ENCODE results near the gene WWOX. TPM values are rescaled to one million over a fixed set of nuclear protein-coding genes. Genes with fewer than 3 reads are reported as not detected.

WWOX gene
- total and polyA plus RNA-seq, 2 of the 13 experiments (the other 11 are each of a cell fraction or from before 2014, with no cell fraction given) = 9.1 to 37.4 TPM

DNA sequence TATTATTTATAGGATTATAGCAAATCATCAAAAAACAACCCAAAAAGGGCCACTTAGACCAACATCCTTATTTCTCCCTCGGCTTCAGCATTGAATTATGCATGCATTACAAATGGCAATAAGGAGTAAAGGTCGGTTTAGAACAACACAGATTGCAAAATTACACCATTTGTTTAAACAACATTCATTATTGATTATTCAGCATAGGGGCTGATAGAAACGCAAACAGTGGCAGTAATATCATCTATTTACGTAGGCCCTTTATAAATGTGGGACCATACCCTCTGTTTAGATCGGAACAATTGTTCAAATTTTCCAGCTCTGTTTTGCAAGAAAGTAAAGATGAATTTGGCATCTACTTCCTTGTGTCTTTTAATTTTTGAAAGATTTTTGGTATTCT is 153.3 kb downstream of the WWOX start (continued):
- TF ChIP-seq, protein P1, sequence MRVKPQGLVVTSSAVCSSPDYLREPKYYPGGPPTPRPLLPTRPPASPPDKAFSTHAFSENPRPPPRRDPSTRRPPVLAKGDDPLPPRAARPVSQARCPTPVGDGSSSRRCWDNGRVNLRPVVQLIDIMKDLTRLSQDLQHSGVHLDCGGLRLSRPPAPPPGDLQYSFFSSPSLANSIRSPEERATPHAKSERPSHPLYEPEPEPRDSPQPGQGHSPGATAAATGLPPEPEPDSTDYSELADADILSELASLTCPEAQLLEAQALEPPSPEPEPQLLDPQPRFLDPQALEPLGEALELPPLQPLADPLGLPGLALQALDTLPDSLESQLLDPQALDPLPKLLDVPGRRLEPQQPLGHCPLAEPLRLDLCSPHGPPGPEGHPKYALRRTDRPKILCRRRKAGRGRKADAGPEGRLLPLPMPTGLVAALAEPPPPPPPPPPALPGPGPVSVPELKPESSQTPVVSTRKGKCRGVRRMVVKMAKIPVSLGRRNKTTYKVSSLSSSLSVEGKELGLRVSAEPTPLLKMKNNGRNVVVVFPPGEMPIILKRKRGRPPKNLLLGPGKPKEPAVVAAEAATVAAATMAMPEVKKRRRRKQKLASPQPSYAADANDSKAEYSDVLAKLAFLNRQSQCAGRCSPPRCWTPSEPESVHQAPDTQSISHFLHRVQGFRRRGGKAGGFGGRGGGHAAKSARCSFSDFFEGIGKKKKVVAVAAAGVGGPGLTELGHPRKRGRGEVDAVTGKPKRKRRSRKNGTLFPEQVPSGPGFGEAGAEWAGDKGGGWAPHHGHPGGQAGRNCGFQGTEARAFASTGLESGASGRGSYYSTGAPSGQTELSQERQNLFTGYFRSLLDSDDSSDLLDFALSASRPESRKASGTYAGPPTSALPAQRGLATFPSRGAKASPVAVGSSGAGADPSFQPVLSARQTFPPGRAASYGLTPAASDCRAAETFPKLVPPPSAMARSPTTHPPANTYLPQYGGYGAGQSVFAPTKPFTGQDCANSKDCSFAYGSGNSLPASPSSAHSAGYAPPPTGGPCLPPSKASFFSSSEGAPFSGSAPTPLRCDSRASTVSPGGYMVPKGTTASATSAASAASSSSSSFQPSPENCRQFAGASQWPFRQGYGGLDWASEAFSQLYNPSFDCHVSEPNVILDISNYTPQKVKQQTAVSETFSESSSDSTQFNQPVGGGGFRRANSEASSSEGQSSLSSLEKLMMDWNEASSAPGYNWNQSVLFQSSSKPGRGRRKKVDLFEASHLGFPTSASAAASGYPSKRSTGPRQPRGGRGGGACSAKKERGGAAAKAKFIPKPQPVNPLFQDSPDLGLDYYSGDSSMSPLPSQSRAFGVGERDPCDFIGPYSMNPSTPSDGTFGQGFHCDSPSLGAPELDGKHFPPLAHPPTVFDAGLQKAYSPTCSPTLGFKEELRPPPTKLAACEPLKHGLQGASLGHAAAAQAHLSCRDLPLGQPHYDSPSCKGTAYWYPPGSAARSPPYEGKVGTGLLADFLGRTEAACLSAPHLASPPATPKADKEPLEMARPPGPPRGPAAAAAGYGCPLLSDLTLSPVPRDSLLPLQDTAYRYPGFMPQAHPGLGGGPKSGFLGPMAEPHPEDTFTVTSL (CRISPR knock-in tag; IDR thresholded peaks at IDR 0.05; ENCODE audit: borderline replicate concordance) = peak; percentile 93
- TF ChIP-seq NRL (CRISPR knock-in tag; IDR thresholded peaks at IDR 0.05; ENCODE audit: borderline replicate concordance) = no peak
- TF ChIP-seq HDAC6 (IDR thresholded peaks at IDR 0.05; ENCODE audit: low read depth, low read length) = no peak
- TF ChIP-seq PLRG1 (conservative IDR thresholded peaks at IDR 0.05) = no peak
- TF ChIP-seq ZNF724P (CRISPR knock-in tag; IDR thresholded peaks at IDR 0.05; ENCODE audit: borderline replicate concordance) = no peak
- no peak for TF ChIP-seq TGIF2 (CRISPR knock-in tag; IDR thresholded peaks at IDR 0.05)
- TF ChIP-seq ZNF432 (CRISPR knock-in tag; IDR thresholded peaks at IDR 0.05; ENCODE audit: borderline replicate concordance) = no peak
- TF ChIP-seq ASH2L (IDR thresholded peaks at IDR 0.05; ENCODE audit: insufficient read length, low read depth, low read length) = peak; percentile 71
- no peak for TF ChIP-seq RAD51 (IDR thresholded peaks at IDR 0.05; ENCODE audit: borderline replicate concordance)
- no peak for TF ChIP-seq SRSF1 (optimal IDR thresholded peaks at IDR 0.05; ENCODE audit: low read depth, low read length)
- TF ChIP-seq HOXA5 (CRISPR knock-in tag; IDR thresholded peaks at IDR 0.05) = peak; percentile 73
- TF ChIP-seq ZFP36L1 (CRISPR knock-in tag; IDR thresholded peaks at IDR 0.05) = no peak; the same call in 1 of the 2 replicates
- no peak for TF ChIP-seq ZFYVE20 (CRISPR knock-in tag; IDR thresholded peaks at IDR 0.05; ENCODE audit: borderline replicate concordance, low read depth)
- TF ChIP-seq, protein P2, sequence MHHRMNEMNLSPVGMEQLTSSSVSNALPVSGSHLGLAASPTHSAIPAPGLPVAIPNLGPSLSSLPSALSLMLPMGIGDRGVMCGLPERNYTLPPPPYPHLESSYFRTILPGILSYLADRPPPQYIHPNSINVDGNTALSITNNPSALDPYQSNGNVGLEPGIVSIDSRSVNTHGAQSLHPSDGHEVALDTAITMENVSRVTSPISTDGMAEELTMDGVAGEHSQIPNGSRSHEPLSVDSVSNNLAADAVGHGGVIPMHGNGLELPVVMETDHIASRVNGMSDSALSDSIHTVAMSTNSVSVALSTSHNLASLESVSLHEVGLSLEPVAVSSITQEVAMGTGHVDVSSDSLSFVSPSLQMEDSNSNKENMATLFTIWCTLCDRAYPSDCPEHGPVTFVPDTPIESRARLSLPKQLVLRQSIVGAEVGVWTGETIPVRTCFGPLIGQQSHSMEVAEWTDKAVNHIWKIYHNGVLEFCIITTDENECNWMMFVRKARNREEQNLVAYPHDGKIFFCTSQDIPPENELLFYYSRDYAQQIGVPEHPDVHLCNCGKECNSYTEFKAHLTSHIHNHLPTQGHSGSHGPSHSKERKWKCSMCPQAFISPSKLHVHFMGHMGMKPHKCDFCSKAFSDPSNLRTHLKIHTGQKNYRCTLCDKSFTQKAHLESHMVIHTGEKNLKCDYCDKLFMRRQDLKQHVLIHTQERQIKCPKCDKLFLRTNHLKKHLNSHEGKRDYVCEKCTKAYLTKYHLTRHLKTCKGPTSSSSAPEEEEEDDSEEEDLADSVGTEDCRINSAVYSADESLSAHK (CRISPR knock-in tag; IDR thresholded peaks at IDR 0.05; ENCODE audit: borderline replicate concordance) = no peak
- TF ChIP-seq ZBTB38 (CRISPR knock-in tag; IDR thresholded peaks at IDR 0.05) = no peak
- TF ChIP-seq ZNF703 (CRISPR knock-in tag; IDR thresholded peaks at IDR 0.05; ENCODE audit: borderline replicate concordance) = no peak
- no peak for TF ChIP-seq MED8 (CRISPR knock-in tag; IDR thresholded peaks at IDR 0.05; ENCODE audit: insufficient replicate concordance)
- no peak for TF ChIP-seq ZNF83 (CRISPR knock-in tag; IDR thresholded peaks at IDR 0.05; ENCODE audit: borderline replicate concordance)
- TF ChIP-seq ADNP (CRISPR knock-in tag; IDR thresholded peaks at IDR 0.05) = no peak
- TF ChIP-seq RARA (CRISPR knock-in tag; IDR thresholded peaks at IDR 0.05) = peak; percentile 85
- peak; percentile 82 for TF ChIP-seq NR2F2 (IDR thresholded peaks at IDR 0.05; ENCODE audit: borderline replicate concordance, low read depth)
- TF ChIP-seq ZNF12 (CRISPR knock-in tag; IDR thresholded peaks at IDR 0.05) = no peak
- TF ChIP-seq KLF9 (CRISPR knock-in tag; IDR thresholded peaks at IDR 0.05; ENCODE audit: low read depth) = 0 out of 2 replicates have a peak, but pooled peaks have one; percentile 83
- no peak for TF ChIP-seq RBM39 (IDR thresholded peaks at IDR 0.05; ENCODE audit: low read depth, low read length, poor library complexity, severe bottlenecking)
- TF ChIP-seq JARID2 (CRISPR knock-in tag; IDR thresholded peaks at IDR 0.05; ENCODE audit: insufficient replicate concordance) = no peak
